MCF 10A (cell line): ENCODE data around the gene RUSC2. TPM values are rescaled to one million over a fixed set of nuclear protein-coding genes. Genes with fewer than 3 reads are reported as not detected.
A peak's percentile ranks its signal among the peaks of the same experiment; 100 is the strongest.

ENCODE experiments used
- Bru-seq: library from RNA; stranded (reverse); fragments of 400-500 nt; gene quantifications from one replicate; lab custom pipeline; 2021; lab: Mats Ljungman, UMichigan
- BruChase-seq, 2 experiments: library from RNA; stranded (reverse); fragments of 400-500 nt; gene quantifications; one replicate each; lab custom pipeline; 2021; lab: Mats Ljungman, UMichigan
- BruUV-seq: library from RNA; stranded (reverse); fragments of 400-500 nt; replicated peaks from 2 replicates; lab custom pipeline; 2021; lab: Mats Ljungman, UMichigan
- CTCF ChIA-PET: fragments of 300-600 bp; sonication (Branson Sonifier 250); formaldehyde crosslinking; extraction: SDS; loops from one replicate; lab custom pipeline; 2021; ENCODE audit warnings: antibody characterized with exemption, inconsistent platforms; lab: Yijun Ruan, JAX
- POLR2A ChIA-PET: fragments of 300-600, 350-650 bp; sonication (Branson Sonifier 250); formaldehyde crosslinking; extraction: SDS; loops from one replicate; lab custom pipeline; 2020; ENCODE audit warnings: antibody characterized with exemption, inconsistent platforms; lab: Yijun Ruan, JAX
- DNase-seq: peaks from one replicate; pipeline ENCODE4 v3.0.0-alpha.2; 2018; ENCODE audit not compliant: unreplicated experiment
- H3K27ac Mint-ChIP-seq: one replicate; pipeline ENCODE4 v1.8.0; 2022; ENCODE audit warnings: mild to moderate bottlenecking, low read depth, mixed read lengths; ENCODE audit not compliant: unreplicated experiment
- H3K27me3 Mint-ChIP-seq: one replicate; pipeline ENCODE4 v1.8.0; 2022; ENCODE audit warnings: mixed read lengths; ENCODE audit not compliant: insufficient read depth, unreplicated experiment
- H3K36me3 Mint-ChIP-seq: one replicate; pipeline ENCODE4 v1.8.0; 2022; ENCODE audit warnings: mild to moderate bottlenecking, moderate library complexity, mixed read lengths; ENCODE audit not compliant: insufficient read depth, unreplicated experiment
- H3K4me1 Mint-ChIP-seq: one replicate; pipeline ENCODE4 v1.8.0; 2022; ENCODE audit warnings: mixed read lengths; ENCODE audit not compliant: insufficient read depth, unreplicated experiment
- H3K4me3 Mint-ChIP-seq: one replicate; pipeline ENCODE4 v1.8.0; 2022; ENCODE audit warnings: mild to moderate bottlenecking, moderate library complexity, mixed read lengths; ENCODE audit not compliant: unreplicated experiment
- H3K9me3 Mint-ChIP-seq: one replicate; pipeline ENCODE4 v1.8.0; 2022; ENCODE audit warnings: mixed read lengths; ENCODE audit not compliant: unreplicated experiment
- intact Hi-C: fragments of 100-400 bp; cut with micrococcal nuclease; formaldehyde crosslinking; loops from 2 replicates; pipeline ENCODE4 v1.14.1; 2022
- long read RNA-seq: library from polyadenylated mRNA; stranded (forward); transcript quantifications from one replicate; pipeline ENCODE4 v2.0.0, GENCODE V29; 2022
- total RNA-seq: library from RNA; stranded (reverse); gene quantifications from 2 replicates; pipeline ENCODE4 v1.2.3, GENCODE V29; 2022
- TF ChIP-seq, protein P1 (sequence below): fragments of 200-600 bp; IDR thresholded peaks from one replicate; pipeline ENCODE4 v1.8.0; 2022; ENCODE audit warnings: antibody characterized with exemption, mild to moderate bottlenecking; ENCODE audit not compliant: unreplicated experiment

The RUSC2 gene, protein sequence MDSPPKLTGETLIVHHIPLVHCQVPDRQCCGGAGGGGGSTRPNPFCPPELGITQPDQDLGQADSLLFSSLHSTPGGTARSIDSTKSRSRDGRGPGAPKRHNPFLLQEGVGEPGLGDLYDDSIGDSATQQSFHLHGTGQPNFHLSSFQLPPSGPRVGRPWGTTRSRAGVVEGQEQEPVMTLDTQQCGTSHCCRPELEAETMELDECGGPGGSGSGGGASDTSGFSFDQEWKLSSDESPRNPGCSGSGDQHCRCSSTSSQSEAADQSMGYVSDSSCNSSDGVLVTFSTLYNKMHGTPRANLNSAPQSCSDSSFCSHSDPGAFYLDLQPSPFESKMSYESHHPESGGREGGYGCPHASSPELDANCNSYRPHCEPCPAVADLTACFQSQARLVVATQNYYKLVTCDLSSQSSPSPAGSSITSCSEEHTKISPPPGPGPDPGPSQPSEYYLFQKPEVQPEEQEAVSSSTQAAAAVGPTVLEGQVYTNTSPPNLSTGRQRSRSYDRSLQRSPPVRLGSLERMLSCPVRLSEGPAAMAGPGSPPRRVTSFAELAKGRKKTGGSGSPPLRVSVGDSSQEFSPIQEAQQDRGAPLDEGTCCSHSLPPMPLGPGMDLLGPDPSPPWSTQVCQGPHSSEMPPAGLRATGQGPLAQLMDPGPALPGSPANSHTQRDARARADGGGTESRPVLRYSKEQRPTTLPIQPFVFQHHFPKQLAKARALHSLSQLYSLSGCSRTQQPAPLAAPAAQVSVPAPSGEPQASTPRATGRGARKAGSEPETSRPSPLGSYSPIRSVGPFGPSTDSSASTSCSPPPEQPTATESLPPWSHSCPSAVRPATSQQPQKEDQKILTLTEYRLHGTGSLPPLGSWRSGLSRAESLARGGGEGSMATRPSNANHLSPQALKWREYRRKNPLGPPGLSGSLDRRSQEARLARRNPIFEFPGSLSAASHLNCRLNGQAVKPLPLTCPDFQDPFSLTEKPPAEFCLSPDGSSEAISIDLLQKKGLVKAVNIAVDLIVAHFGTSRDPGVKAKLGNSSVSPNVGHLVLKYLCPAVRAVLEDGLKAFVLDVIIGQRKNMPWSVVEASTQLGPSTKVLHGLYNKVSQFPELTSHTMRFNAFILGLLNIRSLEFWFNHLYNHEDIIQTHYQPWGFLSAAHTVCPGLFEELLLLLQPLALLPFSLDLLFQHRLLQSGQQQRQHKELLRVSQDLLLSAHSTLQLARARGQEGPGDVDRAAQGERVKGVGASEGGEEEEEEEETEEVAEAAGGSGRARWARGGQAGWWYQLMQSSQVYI (N-terminal part only)
- total RNA-seq: 27.8 and 30.5 TPM in 2 replicates
- percentile 74 among the genes with signal in this experiment for Bru-seq, nascent RNA
- BruChase-seq, experiment 1, labeled RNA remaining after a 6-hour chase: percentile 71 among the genes with signal in this experiment
- BruChase-seq, experiment 2, labeled RNA remaining after a 2-hour chase: percentile 75 among the genes with signal in this experiment
- long read RNA-seq, full-length matches to known transcripts: 4 of 48 reads
- long read RNA-seq, partial matches to known transcripts: 32 of 48 reads
- long read RNA-seq, other reads (novel, unspliced or antisense): 12 of 48 reads

DNA sequence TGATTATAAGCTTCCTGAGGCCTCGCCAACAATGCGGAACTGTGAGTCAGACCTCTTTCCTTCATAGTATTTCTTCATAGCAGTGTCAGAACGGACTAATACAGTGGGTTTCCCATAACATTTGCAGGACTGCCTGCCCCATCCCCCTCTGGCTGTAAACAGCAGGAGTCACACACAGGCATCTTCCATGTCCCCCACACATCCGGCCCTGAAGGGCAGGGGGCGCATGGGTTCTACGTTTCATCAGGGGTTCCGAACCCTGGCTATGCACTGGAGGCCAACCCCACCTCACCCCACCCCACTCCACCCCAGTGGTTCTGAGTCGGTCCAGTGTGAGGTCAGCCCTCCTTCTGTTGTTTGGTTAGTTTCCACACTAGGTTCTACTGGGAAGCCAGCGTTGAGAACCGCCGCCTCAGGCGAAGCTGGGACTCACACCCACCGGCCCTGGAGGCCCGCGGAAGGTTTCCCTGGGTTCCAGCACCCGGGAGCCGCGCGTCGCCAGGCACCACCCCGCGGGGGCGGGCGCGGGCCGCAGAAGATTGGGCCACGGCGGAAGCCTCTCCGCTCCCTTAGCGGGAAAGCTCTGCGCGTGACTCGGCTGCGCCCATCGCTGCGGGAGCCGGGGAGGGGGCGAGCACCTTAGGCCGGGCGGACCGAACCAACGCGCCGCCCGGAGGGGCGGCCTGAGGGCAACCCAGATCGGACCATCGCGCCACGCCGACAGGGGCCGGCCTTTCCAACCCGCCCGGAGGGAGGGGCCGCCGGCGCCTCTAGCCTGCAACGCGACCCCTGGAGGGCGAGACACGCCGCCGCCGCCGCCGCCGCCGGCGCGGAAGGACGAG is at the start of gene RUSC2:
TSS of gene RUSC2 (plus strand) at position 799 of the 842 bp plus-strand sequence. CDS start 56,411 bp downstream, outside the sequence.
- CTCF ChIA-PET: interaction anchor here (0.6 to 2.1 kb wide), 11 partner anchors 13 to 386 kb away, joined by 3 to 20 read pairs (median 3); partner anchors contain the start of gene STOML2
- peaks cover 23% of the 10 kb centered on the region for H3K4me1 Mint-ChIP-seq
- POLR2A ChIA-PET: interaction anchor here (0.6 to 2.1 kb wide), 24 partner anchors 11 to 590 kb away, joined by 3 to 17 read pairs (median 4); partner anchors contain the start of genes CCDC107, RMRP and STOML2
- peak within 1 kb of the TSS; percentile 93 for H3K4me3 Mint-ChIP-seq
- no peaks in the 10 kb centered on the region for H3K9me3 Mint-ChIP-seq
- TF ChIP-seq, protein P1, sequence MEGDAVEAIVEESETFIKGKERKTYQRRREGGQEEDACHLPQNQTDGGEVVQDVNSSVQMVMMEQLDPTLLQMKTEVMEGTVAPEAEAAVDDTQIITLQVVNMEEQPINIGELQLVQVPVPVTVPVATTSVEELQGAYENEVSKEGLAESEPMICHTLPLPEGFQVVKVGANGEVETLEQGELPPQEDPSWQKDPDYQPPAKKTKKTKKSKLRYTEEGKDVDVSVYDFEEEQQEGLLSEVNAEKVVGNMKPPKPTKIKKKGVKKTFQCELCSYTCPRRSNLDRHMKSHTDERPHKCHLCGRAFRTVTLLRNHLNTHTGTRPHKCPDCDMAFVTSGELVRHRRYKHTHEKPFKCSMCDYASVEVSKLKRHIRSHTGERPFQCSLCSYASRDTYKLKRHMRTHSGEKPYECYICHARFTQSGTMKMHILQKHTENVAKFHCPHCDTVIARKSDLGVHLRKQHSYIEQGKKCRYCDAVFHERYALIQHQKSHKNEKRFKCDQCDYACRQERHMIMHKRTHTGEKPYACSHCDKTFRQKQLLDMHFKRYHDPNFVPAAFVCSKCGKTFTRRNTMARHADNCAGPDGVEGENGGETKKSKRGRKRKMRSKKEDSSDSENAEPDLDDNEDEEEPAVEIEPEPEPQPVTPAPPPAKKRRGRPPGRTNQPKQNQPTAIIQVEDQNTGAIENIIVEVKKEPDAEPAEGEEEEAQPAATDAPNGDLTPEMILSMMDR: peak; percentile 20
- DNase-seq: peak; percentile 85
- H3K36me3 Mint-ChIP-seq: peaks cover 5% of the 10 kb centered on the region
- no TSS peak for BruUV-seq
- H3K27me3 Mint-ChIP-seq: no peaks in the 10 kb centered on the region
- peak within 1 kb of the TSS; percentile 97 for H3K27ac Mint-ChIP-seq
- intact Hi-C loops: loop anchor here (1.0 to 2.0 kb wide), 5 partner anchors 21 to 243 kb away; partner anchors contain the start of genes CREB3 and TLN1

DNA sequence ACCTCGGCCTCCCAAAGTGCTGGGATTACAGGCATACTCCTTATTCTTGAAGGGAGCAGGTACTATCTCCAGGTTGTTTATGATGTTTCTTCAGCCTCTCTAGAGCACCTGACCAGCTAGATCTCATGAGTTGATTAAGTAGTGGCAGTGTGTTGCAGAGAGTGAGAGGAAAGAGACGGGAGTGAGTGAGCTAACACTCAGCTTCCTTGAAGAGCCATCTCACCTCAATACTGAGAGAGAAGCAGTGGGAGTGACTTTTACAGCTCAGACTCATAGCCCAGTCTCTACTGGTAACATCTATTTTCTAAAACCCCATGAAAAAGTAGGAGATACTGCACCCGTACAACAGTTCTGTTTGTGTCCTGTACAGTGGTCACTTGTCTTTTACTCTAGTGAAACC is 43.9 kb upstream of the RUSC2 start:
- ChIA-PET POLR2A (no interaction called here), CTCF (no interaction called here)
- Mint-ChIP-seq H3K9me3 (no peaks in the 10 kb centered on the region), H3K27ac (no peak overlapping the region), H3K4me1 (no peaks in the 10 kb centered on the region), H3K27me3 (peaks cover 27% of the 10 kb centered on the region), H3K36me3 (no peaks in the 10 kb centered on the region), H3K4me3 (no peak overlapping the region)
- no peak for DNase-seq
- TF ChIP-seq, protein P1: no peak
- no TSS peak for BruUV-seq
- intact Hi-C loops: no loop called here

DNA sequence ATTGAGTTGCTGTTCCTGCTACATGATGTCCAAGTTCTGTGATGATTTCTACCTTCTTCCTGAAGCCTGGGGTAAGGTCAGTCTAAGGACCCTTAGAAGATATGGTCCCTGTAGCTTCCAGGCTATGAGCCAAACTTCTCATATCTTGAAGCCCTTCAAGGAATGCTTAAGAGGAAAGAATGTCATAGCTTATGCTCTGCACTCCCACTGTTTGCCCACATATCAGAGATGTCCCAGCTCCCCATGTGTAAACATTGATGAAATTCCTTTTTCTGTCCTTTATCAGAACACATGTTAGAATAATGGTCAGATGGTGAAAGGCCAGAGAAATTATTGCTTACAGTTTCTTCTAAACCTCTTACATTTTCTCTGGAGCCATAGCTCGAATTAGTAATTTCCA is 41.4 kb upstream of the RUSC2 start:
- DNase-seq: no peak
- no peaks in the 10 kb centered on the region for H3K9me3 Mint-ChIP-seq
- peaks cover 27% of the 10 kb centered on the region for H3K27me3 Mint-ChIP-seq
- ChIA-PET POLR2A (no interaction called here), CTCF (interaction anchor here (0.6 to 1.4 kb wide), 4 partner anchors 9 to 549 kb away, joined by 3 to 5 read pairs (median 4); no protein-coding TSS in a partner anchor)
- no peak overlapping the region for H3K27ac Mint-ChIP-seq
- TF ChIP-seq, protein P1: no peak
- intact Hi-C loops: no loop called here
- H3K4me3 Mint-ChIP-seq: no peak overlapping the region
- no TSS peak for BruUV-seq
- no peaks in the 10 kb centered on the region for H3K36me3 Mint-ChIP-seq
- H3K4me1 Mint-ChIP-seq: no peaks in the 10 kb centered on the region
